ENCODE results near the gene SLC25A11.

The SLC25A11 gene

GRCh38 chr17:4965311-4965986, 25.6 kb upstream of the SLC25A11 start:
- no peak for DNase-seq

GRCh38 chr17:4960279-4960922, 20.6 kb upstream of the SLC25A11 start:
- DNase-seq = no peak

GRCh38 chr17:4959261-4959965, 19.6 kb upstream of the SLC25A11 start:
- no peak for DNase-seq

GRCh38 chr17:4958102-4958501, 18.3 kb upstream of the SLC25A11 start:
- DNase-seq = no peak

- DNase-seq = no peak
Measured at GRCh38 chr17:4956493-4957061, 16.7 kb upstream of the SLC25A11 start.

GRCh38 chr17:4955091-4955490, 15.2 kb upstream of the SLC25A11 start:
- no peak for DNase-seq

GRCh38 chr17:4953451-4953961, 13.7 kb upstream of the SLC25A11 start:
- DNase-seq = peak; percentile 14

GRCh38 chr17:4951486-4951885, 11.6 kb upstream of the SLC25A11 start:
- no peak for DNase-seq

- peak; percentile 45 for DNase-seq
Measured at GRCh38 chr17:4950746-4951204, 10.9 kb upstream of the SLC25A11 start, which contains the start of gene ENO3. TSS of gene ENO3 (plus strand) at chr17:4951119. CDS start at chr17:4951830, 711 bp downstream.

GRCh38 chr17:4950075-4950745, 10.4 kb upstream of the SLC25A11 start:
- DNase-seq = peak; percentile 61

- peak; percentile 83 for DNase-seq
Measured at GRCh38 chr17:4949321-4950074, 9.7 kb upstream of the SLC25A11 start.

- peak; percentile 92 for DNase-seq
Measured at GRCh38 chr17:4948931-4949320, 9.1 kb upstream of the SLC25A11 start.

- DNase-seq = peak; percentile 94
Measured at GRCh38 chr17:4948166-4948930, 8.5 kb upstream of the SLC25A11 start, which contains the start of gene PFN1. TSS of gene PFN1 (minus strand) at chr17:4948530. CDS start at chr17:4948394, 136 bp downstream.

- peak; percentile 81 for DNase-seq
Measured at GRCh38 chr17:4947411-4948165, 7.7 kb upstream of the SLC25A11 start.

GRCh38 chr17:4947010-4947410, 7.2 kb upstream of the SLC25A11 start:
- peak; percentile 12 for DNase-seq

GRCh38 chr17:4946312-4946976, 6.6 kb upstream of the SLC25A11 start:
- no peak for DNase-seq

- DNase-seq = no peak
Measured at GRCh38 chr17:4945944-4946280, 6.1 kb upstream of the SLC25A11 start.

- DNase-seq = peak; percentile 14
Measured at GRCh38 chr17:4945176-4945943, 5.5 kb upstream of the SLC25A11 start.
